ENCODE results near the gene ST6GALNAC4.

Gene ST6GALNAC4

GRCh38 chr9:127947841-127948710, 31.2 kb upstream of the ST6GALNAC4 start:
- TF ChIP-seq SIN3A (IDR thresholded peaks at IDR 0.05; ENCODE audit: borderline replicate concordance, insufficient read depth, low read length) (no peak), TAF1 (IDR thresholded peaks at IDR 0.05; ENCODE audit: borderline replicate concordance, insufficient read depth, low read length) (no peak), FOXP2 (optimal IDR thresholded peaks at IDR 0.05; ENCODE audit: borderline replicate concordance, extremely low read depth, extremely low read length, insufficient read depth) (no peak), POLR2AphosphoS5 (IDR thresholded peaks at IDR 0.05; ENCODE audit: low read depth, low read length) (no peak)
- TF ChIP-seq, protein P1, sequence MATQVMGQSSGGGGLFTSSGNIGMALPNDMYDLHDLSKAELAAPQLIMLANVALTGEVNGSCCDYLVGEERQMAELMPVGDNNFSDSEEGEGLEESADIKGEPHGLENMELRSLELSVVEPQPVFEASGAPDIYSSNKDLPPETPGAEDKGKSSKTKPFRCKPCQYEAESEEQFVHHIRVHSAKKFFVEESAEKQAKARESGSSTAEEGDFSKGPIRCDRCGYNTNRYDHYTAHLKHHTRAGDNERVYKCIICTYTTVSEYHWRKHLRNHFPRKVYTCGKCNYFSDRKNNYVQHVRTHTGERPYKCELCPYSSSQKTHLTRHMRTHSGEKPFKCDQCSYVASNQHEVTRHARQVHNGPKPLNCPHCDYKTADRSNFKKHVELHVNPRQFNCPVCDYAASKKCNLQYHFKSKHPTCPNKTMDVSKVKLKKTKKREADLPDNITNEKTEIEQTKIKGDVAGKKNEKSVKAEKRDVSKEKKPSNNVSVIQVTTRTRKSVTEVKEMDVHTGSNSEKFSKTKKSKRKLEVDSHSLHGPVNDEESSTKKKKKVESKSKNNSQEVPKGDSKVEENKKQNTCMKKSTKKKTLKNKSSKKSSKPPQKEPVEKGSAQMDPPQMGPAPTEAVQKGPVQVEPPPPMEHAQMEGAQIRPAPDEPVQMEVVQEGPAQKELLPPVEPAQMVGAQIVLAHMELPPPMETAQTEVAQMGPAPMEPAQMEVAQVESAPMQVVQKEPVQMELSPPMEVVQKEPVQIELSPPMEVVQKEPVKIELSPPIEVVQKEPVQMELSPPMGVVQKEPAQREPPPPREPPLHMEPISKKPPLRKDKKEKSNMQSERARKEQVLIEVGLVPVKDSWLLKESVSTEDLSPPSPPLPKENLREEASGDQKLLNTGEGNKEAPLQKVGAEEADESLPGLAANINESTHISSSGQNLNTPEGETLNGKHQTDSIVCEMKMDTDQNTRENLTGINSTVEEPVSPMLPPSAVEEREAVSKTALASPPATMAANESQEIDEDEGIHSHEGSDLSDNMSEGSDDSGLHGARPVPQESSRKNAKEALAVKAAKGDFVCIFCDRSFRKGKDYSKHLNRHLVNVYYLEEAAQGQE (IDR thresholded peaks at IDR 0.05; ENCODE audit: insufficient read depth in 1 of 2, low read depth in 2 of 2, low read length in 2 of 2): no peak

DNA sequence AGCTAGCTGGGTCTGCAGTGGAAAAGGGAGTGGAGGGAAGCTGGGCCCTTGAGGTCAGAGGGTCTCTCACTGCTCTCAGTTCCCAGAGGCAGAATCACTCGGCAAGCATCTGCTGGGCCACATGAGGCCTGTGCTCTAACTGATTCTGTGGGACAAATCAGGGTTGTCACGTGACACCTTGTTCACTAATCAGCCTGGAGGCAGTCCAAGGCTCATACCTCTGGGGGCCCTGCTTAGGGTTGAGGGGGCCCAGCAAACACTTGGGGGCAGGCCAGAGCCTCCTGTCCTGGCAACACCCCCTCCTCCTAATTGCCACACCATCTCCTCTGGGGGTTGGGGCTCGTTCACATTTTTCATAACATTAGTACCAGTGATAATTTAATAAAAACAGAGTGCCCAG, 29.9 kb upstream of the ST6GALNAC4 start:
- no peak for TF ChIP-seq TAF1 (IDR thresholded peaks at IDR 0.05; ENCODE audit: borderline replicate concordance, insufficient read depth, low read length)

- TF ChIP-seq, protein P1 (IDR thresholded peaks at IDR 0.05; ENCODE audit: insufficient read depth in 1 of 2, low read depth in 2 of 2, low read length in 2 of 2): no peak
- TF ChIP-seq SIN3A (IDR thresholded peaks at IDR 0.05; ENCODE audit: borderline replicate concordance, insufficient read depth, low read length): no peak
- TF ChIP-seq FOXP2 (optimal IDR thresholded peaks at IDR 0.05; ENCODE audit: borderline replicate concordance, extremely low read depth, extremely low read length, insufficient read depth): no peak
- TF ChIP-seq TAF1 (IDR thresholded peaks at IDR 0.05; ENCODE audit: borderline replicate concordance, insufficient read depth, low read length): no peak
- TF ChIP-seq POLR2AphosphoS5 (IDR thresholded peaks at IDR 0.05; ENCODE audit: low read depth, low read length): no peak
Measured at GRCh38 chr9:127945942-127946341, 29.1 kb upstream of the ST6GALNAC4 start.

GRCh38 chr9:127945338-127945737, 28.5 kb upstream of the ST6GALNAC4 start:
- TF ChIP-seq POLR2AphosphoS5 (IDR thresholded peaks at IDR 0.05; ENCODE audit: low read depth, low read length) (no peak), TAF1 (IDR thresholded peaks at IDR 0.05; ENCODE audit: borderline replicate concordance, insufficient read depth, low read length) (no peak), FOXP2 (optimal IDR thresholded peaks at IDR 0.05; ENCODE audit: borderline replicate concordance, extremely low read depth, extremely low read length, insufficient read depth) (no peak), SIN3A (IDR thresholded peaks at IDR 0.05; ENCODE audit: borderline replicate concordance, insufficient read depth, low read length) (no peak)
- TF ChIP-seq, protein P1 (IDR thresholded peaks at IDR 0.05; ENCODE audit: insufficient read depth in 1 of 2, low read depth in 2 of 2, low read length in 2 of 2): no peak

GRCh38 chr9:127944586-127945218, 27.9 kb upstream of the ST6GALNAC4 start:
- TF ChIP-seq FOXP2 (optimal IDR thresholded peaks at IDR 0.05; ENCODE audit: borderline replicate concordance, extremely low read depth, extremely low read length, insufficient read depth): no peak
- TF ChIP-seq TAF1 (IDR thresholded peaks at IDR 0.05; ENCODE audit: borderline replicate concordance, insufficient read depth, low read length): no peak
- no peak for TF ChIP-seq SIN3A (IDR thresholded peaks at IDR 0.05; ENCODE audit: borderline replicate concordance, insufficient read depth, low read length)
- TF ChIP-seq, protein P1 (IDR thresholded peaks at IDR 0.05; ENCODE audit: insufficient read depth in 1 of 2, low read depth in 2 of 2, low read length in 2 of 2): no peak
- TF ChIP-seq POLR2AphosphoS5 (IDR thresholded peaks at IDR 0.05; ENCODE audit: low read depth, low read length): no peak

All from PFSK-1 (cell line).